ENCODE results near the gene VAPB. TPM values are rescaled to one million over a fixed set of nuclear protein-coding genes. Genes with fewer than 3 reads are reported as not detected.

Gene VAPB
- total RNA-seq, 1 donor from 2014 or later: 47.6 TPM

GRCh38 chr20:58377766-58378401 is 11.1 kb upstream of the VAPB start:
- no peak for TF ChIP-seq CTCF (IDR thresholded peaks at IDR 0.05)
- H3K27me3 Mint-ChIP-seq (ENCODE audit: unreplicated experiment): peaks cover 2% of the 10 kb centered on the region
- H3K9me3 Mint-ChIP-seq (ENCODE audit: unreplicated experiment): peaks cover 5% of the 10 kb centered on the region
- no peaks in the 10 kb centered on the region for H3K36me3 Mint-ChIP-seq (ENCODE audit: unreplicated experiment)
- H3K4me1 Mint-ChIP-seq (ENCODE audit: unreplicated experiment): peaks cover 7% of the 10 kb centered on the region
- no peak overlapping the region for H3K4me3 Mint-ChIP-seq (ENCODE audit: unreplicated experiment)
- DNase-seq (ENCODE audit: extremely low spot score, unreplicated experiment): no peak
- H3K27ac Mint-ChIP-seq (ENCODE audit: unreplicated experiment): no peak overlapping the region

DNA sequence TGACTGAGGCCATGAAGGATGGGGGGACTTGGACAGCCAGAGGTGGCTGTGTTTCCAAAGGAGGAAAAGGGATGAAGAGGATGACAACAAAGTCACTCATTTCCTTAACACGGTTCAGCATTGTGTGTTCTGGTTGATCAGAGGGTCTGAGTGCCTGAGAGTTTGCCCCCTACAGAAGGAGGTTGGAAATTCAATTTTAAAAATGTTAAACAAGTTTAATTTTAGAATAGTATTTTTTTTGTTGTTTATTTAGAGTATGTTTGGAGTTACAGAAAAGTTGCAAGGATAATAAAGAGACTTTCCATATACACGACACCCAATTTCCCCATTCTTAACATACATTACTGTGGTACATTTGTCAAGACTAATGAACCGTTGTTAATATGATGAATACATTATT is 10.3 kb upstream of the VAPB start:
- H3K4me1 Mint-ChIP-seq (ENCODE audit: unreplicated experiment): peaks cover 7% of the 10 kb centered on the region
- peaks cover 5% of the 10 kb centered on the region for H3K9me3 Mint-ChIP-seq (ENCODE audit: unreplicated experiment)
- DNase-seq (ENCODE audit: extremely low spot score, unreplicated experiment): no peak
- H3K4me3 Mint-ChIP-seq (ENCODE audit: unreplicated experiment): no peak overlapping the region
- TF ChIP-seq CTCF (IDR thresholded peaks at IDR 0.05): peak; percentile 18
- H3K36me3 Mint-ChIP-seq (ENCODE audit: unreplicated experiment): no peaks in the 10 kb centered on the region
- H3K27ac Mint-ChIP-seq (ENCODE audit: unreplicated experiment): no peak overlapping the region
- peaks cover 2% of the 10 kb centered on the region for H3K27me3 Mint-ChIP-seq (ENCODE audit: unreplicated experiment)

GRCh38 chr20:58381627-58382026 is 7.4 kb upstream of the VAPB start:
- Mint-ChIP-seq H3K27me3 (ENCODE audit: unreplicated experiment) (peaks cover 2% of the 10 kb centered on the region), H3K9me3 (ENCODE audit: unreplicated experiment) (peaks cover 5% of the 10 kb centered on the region), H3K27ac (ENCODE audit: unreplicated experiment) (no peak overlapping the region), H3K4me3 (ENCODE audit: unreplicated experiment) (no peak overlapping the region), H3K36me3 (ENCODE audit: unreplicated experiment) (no peaks in the 10 kb centered on the region), H3K4me1 (ENCODE audit: unreplicated experiment) (peaks cover 3% of the 10 kb centered on the region)
- no peak for DNase-seq (ENCODE audit: extremely low spot score, unreplicated experiment)
- no peak for TF ChIP-seq CTCF (IDR thresholded peaks at IDR 0.05)

GRCh38 chr20:58382096-58382495 is 6.9 kb upstream of the VAPB start:
- no peak for DNase-seq (ENCODE audit: extremely low spot score, unreplicated experiment)
- H3K27me3 Mint-ChIP-seq (ENCODE audit: unreplicated experiment): peaks cover 2% of the 10 kb centered on the region
- H3K4me3 Mint-ChIP-seq (ENCODE audit: unreplicated experiment): no peak overlapping the region
- TF ChIP-seq CTCF (IDR thresholded peaks at IDR 0.05): no peak
- no peak overlapping the region for H3K27ac Mint-ChIP-seq (ENCODE audit: unreplicated experiment)
- H3K4me1 Mint-ChIP-seq (ENCODE audit: unreplicated experiment): peaks cover 3% of the 10 kb centered on the region
- no peaks in the 10 kb centered on the region for H3K36me3 Mint-ChIP-seq (ENCODE audit: unreplicated experiment)
- peaks cover 5% of the 10 kb centered on the region for H3K9me3 Mint-ChIP-seq (ENCODE audit: unreplicated experiment)

DNA sequence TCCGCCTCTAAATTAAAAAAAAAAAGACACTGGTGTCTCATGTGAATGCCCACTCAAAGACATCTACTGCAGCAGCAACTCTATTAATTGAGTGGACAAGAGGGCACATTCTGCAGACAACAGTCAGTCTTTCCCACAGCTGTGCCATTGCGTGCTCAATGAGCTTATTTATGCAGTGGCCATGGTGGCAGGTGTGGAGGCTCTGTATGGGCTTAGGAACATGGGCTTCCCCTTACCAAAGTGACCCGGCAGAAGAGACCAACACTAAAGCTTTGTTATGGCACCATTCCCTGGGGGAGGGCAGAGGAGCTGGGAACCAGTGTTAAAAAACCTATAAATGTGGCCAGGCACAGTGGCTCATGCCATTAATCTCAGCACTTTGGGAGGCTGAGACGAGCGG is 4.2 kb upstream of the VAPB start:
- TF ChIP-seq CTCF (IDR thresholded peaks at IDR 0.05): no peak
- DNase-seq (ENCODE audit: extremely low spot score, unreplicated experiment): no peak
- Mint-ChIP-seq H3K36me3 (ENCODE audit: unreplicated experiment) (no peaks in the 10 kb centered on the region), H3K9me3 (ENCODE audit: unreplicated experiment) (peaks cover 9% of the 10 kb centered on the region), H3K4me3 (ENCODE audit: unreplicated experiment) (no peak overlapping the region), H3K27me3 (ENCODE audit: unreplicated experiment) (no peaks in the 10 kb centered on the region), H3K4me1 (ENCODE audit: unreplicated experiment) (peaks cover 3% of the 10 kb centered on the region), H3K27ac (ENCODE audit: unreplicated experiment) (no peak overlapping the region)

Data from osteocyte (in vitro differentiated cells).